Suprapubic skin (tissue), 4 donors: ENCODE measurements around the gene NRGN. TPM values are rescaled to one million over a fixed set of nuclear protein-coding genes. Genes with fewer than 3 reads are reported as not detected.
A peak's percentile ranks its signal among the peaks of the same experiment; 100 is the strongest.

Experiments used
- DNase-seq, 2 donors: peaks; one replicate each; pipeline ENCODE4 v3.0.0-alpha.2; 2019; ENCODE audit warnings: low spot score in 2 of 2
- H3K27ac ChIP-seq: fragments of 200-600 bp; sonication (generic); one replicate; pipeline ENCODE4 v1.5.1; 2019
- H3K27me3 ChIP-seq: fragments of 200-600 bp; sonication (generic); one replicate; pipeline ENCODE4 v1.5.1; 2019
- H3K36me3 ChIP-seq: fragments of 200-600 bp; sonication (generic); one replicate; pipeline ENCODE4 v1.5.1; 2019
- H3K4me1 ChIP-seq: fragments of 200-600 bp; sonication (generic); one replicate; pipeline ENCODE4 v1.5.1; 2019
- H3K4me3 ChIP-seq: fragments of 200-600 bp; sonication (generic); one replicate; pipeline ENCODE4 v1.5.1; 2019; ENCODE audit warnings: mild to moderate bottlenecking
- H3K9me3 ChIP-seq: fragments of 200-600 bp; sonication (generic); one replicate; pipeline ENCODE4 v1.5.1; 2019
- EP300 ChIP-seq: sonication (generic); formaldehyde crosslinking; IDR thresholded peaks from one replicate; pipeline ENCODE4 v1.6.1; 2017; ENCODE audit warnings: antibody characterized with exemption
- POLR2A ChIP-seq, 2 donors: fragments of 450-650 bp; IDR thresholded peaks; one replicate each; pipeline ENCODE4 v1.6.1; 2017; ENCODE audit warnings: antibody characterized with exemption in 2 of 2, mild to moderate bottlenecking in 2 of 2, moderate library complexity in 2 of 2
- POLR2AphosphoS5 ChIP-seq, 3 donors: sonication (generic); formaldehyde crosslinking; IDR thresholded peaks; one replicate each; pipeline ENCODE4 v1.6.1; 2017; ENCODE audit warnings: antibody characterized with exemption in 3 of 3
- whole genome bisulfite sequencing: methylation state at CpG from one replicate; pipeline ENCODE4 v1.1.5; 2018; 5-methylcytosine and 5-hydroxymethylcytosine counted together
- total RNA-seq, 4 donors: library from RNA; depleted of rRNA; stranded (reverse); fragments of >200 nt; gene quantifications; one replicate each; pipeline ENCODE4 v1.1.0, GENCODE V29; 2016
- TF ChIP-seq, protein P1 (sequence below), 2 donors: fragments of 200-600 bp in 1 of 2; fragments of 450-650 bp in 1 of 2; sonication (generic) in 1 of 2; IDR thresholded peaks; one replicate each; pipeline ENCODE4 v1.5.1; 2016 to 2019; ENCODE audit warnings: antibody characterized with exemption in 2 of 2, mild to moderate bottlenecking in 1 of 2, moderate library complexity in 1 of 2

The NRGN gene
- total RNA-seq, 4 donors from 2014 or later, result 0.65 to 1.3 TPM; not detected in 2

DNA sequence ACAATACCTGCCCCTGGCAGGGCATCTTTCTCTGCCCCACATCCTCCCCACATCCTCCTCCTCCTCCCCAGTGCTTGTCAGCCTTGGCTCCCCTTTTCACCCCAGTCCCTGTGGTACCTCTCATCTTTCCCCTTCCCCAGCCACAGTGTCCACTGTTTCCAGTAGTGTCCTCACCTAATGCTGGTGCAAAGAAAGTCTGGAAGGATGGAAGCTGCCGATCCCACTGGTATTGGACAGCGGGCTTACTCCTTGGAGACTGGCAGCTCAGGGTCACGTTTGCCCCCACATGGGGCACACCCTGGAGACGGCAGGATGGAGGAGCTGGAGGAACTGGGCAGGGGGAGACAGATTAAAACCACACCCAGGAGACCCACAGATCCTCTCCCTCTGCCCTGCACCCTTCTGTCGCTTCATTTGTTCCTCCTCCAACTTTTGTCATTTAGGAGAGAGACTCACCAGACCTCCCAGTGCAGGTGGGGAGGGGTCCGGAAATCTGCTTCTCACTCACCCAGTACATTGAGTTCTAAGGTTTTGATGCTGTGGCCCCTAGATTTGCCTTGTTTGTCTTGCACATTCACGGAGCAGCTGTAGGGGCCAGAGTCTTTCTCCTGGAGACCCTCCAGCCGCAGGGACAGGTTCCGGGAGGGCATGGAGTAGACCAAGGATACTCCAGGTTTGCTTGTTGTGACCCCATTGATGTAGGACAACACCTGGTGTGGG lies 16.5 kb downstream of the NRGN start:
- Histone ChIP-seq H3K27me3 (peaks cover 71% of the 10 kb centered on the region), H3K4me1 (peaks cover 39% of the 10 kb centered on the region), H3K36me3 (no peaks in the 10 kb centered on the region), H3K9me3 (no peaks in the 10 kb centered on the region), H3K4me3 (no peak overlapping the region), H3K27ac (no peak overlapping the region)
- DNase-seq, result no peak
- WGBS, result 28% methylated on average over 8 of the region's 9 CpGs
- TF ChIP-seq POLR2A (IDR thresholded peaks at IDR 0.05) (no peak), POLR2AphosphoS5 (IDR thresholded peaks at IDR 0.05) (no peak), EP300 (no peak)
- TF ChIP-seq, protein P1, sequence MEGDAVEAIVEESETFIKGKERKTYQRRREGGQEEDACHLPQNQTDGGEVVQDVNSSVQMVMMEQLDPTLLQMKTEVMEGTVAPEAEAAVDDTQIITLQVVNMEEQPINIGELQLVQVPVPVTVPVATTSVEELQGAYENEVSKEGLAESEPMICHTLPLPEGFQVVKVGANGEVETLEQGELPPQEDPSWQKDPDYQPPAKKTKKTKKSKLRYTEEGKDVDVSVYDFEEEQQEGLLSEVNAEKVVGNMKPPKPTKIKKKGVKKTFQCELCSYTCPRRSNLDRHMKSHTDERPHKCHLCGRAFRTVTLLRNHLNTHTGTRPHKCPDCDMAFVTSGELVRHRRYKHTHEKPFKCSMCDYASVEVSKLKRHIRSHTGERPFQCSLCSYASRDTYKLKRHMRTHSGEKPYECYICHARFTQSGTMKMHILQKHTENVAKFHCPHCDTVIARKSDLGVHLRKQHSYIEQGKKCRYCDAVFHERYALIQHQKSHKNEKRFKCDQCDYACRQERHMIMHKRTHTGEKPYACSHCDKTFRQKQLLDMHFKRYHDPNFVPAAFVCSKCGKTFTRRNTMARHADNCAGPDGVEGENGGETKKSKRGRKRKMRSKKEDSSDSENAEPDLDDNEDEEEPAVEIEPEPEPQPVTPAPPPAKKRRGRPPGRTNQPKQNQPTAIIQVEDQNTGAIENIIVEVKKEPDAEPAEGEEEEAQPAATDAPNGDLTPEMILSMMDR (IDR thresholded peaks at IDR 0.05), result no peak

DNA sequence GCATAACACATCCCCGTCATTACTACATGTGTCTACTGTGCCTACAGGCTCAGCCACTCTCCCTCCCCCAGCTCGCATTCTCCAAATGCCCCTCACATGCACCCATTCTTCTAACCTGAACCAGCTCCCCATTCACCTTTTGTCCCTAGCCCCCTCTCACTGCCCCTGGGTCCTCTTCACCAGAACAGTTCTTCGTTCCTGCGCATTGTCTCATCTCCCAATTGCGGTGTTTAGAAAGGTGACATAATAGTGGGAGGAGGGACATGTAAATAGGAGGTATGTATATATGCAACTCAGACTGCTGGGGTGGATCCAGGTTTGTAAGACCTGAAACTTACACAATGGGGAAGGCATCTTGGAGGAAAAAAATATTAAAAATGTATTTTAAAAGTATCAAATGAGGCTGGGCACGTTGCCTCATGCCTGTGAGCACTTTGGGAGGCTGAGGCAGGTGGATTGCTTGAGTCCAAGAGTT lies 17.0 kb downstream of the NRGN start:
- Histone ChIP-seq H3K36me3 (no peaks in the 10 kb centered on the region), H3K27me3 (peaks cover 71% of the 10 kb centered on the region), H3K4me3 (no peak overlapping the region), H3K27ac (no peak overlapping the region), H3K4me1 (peaks cover 41% of the 10 kb centered on the region), H3K9me3 (no peaks in the 10 kb centered on the region)
- DNase-seq, result no peak
- TF ChIP-seq EP300, result no peak
- TF ChIP-seq POLR2AphosphoS5 (IDR thresholded peaks at IDR 0.05), result no peak
- TF ChIP-seq, protein P1 (IDR thresholded peaks at IDR 0.05), result no peak
- TF ChIP-seq POLR2A (IDR thresholded peaks at IDR 0.05), result no peak
- 27% methylated on average over 6 of the region's 6 CpGs for WGBS

DNA sequence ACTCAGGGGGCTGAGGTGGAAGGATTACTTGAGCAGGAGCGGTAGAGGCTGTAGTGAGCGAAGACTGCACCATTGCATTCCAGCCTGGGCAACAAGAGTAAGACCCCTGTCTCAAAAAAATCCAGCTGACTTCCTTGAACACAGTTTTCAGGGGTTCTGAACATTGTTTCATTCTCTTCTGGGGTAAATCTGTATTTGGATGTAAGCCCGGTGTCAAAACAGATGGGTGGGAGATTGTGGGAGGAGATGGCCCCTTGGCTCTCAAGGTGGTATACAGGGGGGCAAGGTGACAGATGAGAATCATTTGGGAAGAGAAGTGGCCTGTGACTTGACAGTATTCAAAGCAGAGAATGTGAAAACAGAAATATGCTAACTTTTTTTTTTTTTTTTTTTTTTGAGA lies 17.6 kb downstream of the NRGN start:
- Histone ChIP-seq H3K27ac (no peak overlapping the region), H3K36me3 (no peaks in the 10 kb centered on the region), H3K4me1 (peaks cover 41% of the 10 kb centered on the region), H3K27me3 (peaks cover 71% of the 10 kb centered on the region), H3K4me3 (no peak overlapping the region), H3K9me3 (no peaks in the 10 kb centered on the region)
- WGBS, result 54% methylated on average over 3 of the region's 3 CpGs
- no peak for DNase-seq
- TF ChIP-seq EP300, result no peak
- TF ChIP-seq POLR2A (IDR thresholded peaks at IDR 0.05), result no peak
- no peak for TF ChIP-seq POLR2AphosphoS5 (IDR thresholded peaks at IDR 0.05)
- TF ChIP-seq, protein P1 (IDR thresholded peaks at IDR 0.05), result no peak

DNA sequence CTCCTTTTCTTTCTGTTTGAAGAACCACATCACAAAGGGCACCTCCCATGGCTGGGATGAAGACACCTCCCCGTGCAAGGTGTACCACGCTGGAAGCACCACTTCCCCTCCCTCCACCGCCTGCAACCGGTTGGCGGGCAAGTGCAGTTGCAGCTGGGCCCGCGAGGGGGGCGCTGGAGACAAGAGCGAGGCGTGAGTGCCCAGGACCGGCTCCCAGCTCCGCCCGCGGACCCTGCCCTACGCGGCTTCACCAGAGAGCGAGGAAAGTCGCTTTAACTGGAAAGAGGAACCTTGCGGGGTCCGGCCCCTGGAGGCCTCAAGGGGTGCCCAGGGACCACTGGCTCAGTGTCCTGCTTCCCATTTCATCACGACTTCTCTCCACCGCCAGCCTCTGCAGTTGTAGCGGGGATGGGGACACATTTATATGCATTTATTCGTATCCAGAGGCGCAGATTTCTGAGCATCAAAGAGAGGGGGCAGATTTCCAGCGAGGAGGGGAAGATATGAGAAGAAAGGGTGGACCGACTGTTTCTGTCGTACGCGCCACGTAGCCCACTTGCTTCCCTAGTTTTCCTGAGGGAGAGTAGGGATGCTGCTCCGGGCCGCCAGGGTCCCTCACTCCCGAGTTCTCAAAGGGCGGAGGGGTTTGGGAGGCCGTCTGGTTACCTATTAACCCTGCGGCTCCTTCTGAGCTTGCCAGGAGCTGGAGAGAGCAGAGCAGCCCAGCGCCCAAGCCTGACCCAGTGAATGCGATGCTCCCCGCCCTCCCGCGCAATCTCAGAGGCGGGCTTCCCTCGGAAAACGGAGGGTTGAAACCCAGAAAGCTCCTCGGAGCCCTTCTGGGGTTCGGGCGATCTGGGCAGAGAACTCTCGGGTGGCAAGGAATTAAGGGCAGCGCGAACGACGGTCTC lies 18.9 kb downstream of the NRGN start:
- no peak for TF ChIP-seq POLR2A (IDR thresholded peaks at IDR 0.05)
- TF ChIP-seq, protein P1 (IDR thresholded peaks at IDR 0.05), result peak; percentile 35 to 81
- Histone ChIP-seq H3K27me3 (peaks cover 73% of the 10 kb centered on the region), H3K9me3 (no peaks in the 10 kb centered on the region), H3K4me3 (peak overlapping the region; percentile 51), H3K4me1 (peaks cover 41% of the 10 kb centered on the region), H3K36me3 (no peaks in the 10 kb centered on the region), H3K27ac (peak overlapping the region; percentile 57)
- peak; percentile 85 to 87 for DNase-seq
- WGBS, result 6% methylated on average over 28 of the region's 53 CpGs
